MM.1S (cell line): ENCODE data around the gene TFDP1.

Source experiments
- CTCF ChIP-seq: fragments of 300-600 bp; sonication (generic); IDR thresholded peaks from 2 replicates; pipeline ENCODE4 v1.5.1; 2016; ENCODE audit warnings: antibody characterized with exemption, low read length, mixed read lengths
- EZH2 ChIP-seq: fragments of 300-600 bp; sonication (generic); optimal IDR thresholded peaks from 2 replicates; pipeline ENCODE3; 2017; ENCODE audit warnings: low read depth, mild to moderate bottlenecking, antibody characterized with exemption, low read length, mixed read lengths
- EZH2phosphoT487 ChIP-seq: fragments of 300-600 bp; sonication (generic); IDR thresholded peaks from 2 replicates; pipeline ENCODE4 v1.6.1; 2018; ENCODE audit warnings: antibody characterized with exemption, low read length

- TF ChIP-seq CTCF: peak; percentile 79
- TF ChIP-seq EZH2: no peak
- TF ChIP-seq EZH2phosphoT487: no peak
Observed at GRCh38 chr13:113562085-113562749, 22.3 kb upstream of the TFDP1 start.
